Retina (tissue), 1 donor: Measurements from ENCODE around the gene VANGL2.

ENCODE experiments used
- DNase-seq: peaks from one replicate; pipeline ENCODE4 v3.0.0-alpha.2; 2016

VANGL2 gene

GRCh38 chr1:160429125-160429561, 28.8 kb downstream of the VANGL2 start:
- DNase-seq = no peak

GRCh38 chr1:160429702-160430535, 29.6 kb downstream of the VANGL2 start:
- no peak for DNase-seq

GRCh38 chr1:160431006-160431405, 30.6 kb downstream of the VANGL2 start:
- DNase-seq = no peak

- no peak for DNase-seq
These were observed 31.2 kb downstream of the VANGL2 start for GRCh38 chr1:160431571-160431970.

GRCh38 chr1:160432371-160432786, 32.0 kb downstream of the VANGL2 start:
- no peak for DNase-seq

GRCh38 chr1:160436966-160437365, 36.6 kb downstream of the VANGL2 start:
- no peak for DNase-seq

- DNase-seq = no peak
These were observed 37.3 kb downstream of the VANGL2 start for GRCh38 chr1:160437432-160438316.

- no peak for DNase-seq
These were observed 38.1 kb downstream of the VANGL2 start for GRCh38 chr1:160438317-160438918.

- DNase-seq = no peak
These were observed 38.6 kb downstream of the VANGL2 start for GRCh38 chr1:160438935-160439334.

- DNase-seq = no peak
These were observed 39.4 kb downstream of the VANGL2 start for GRCh38 chr1:160439718-160440117.

- DNase-seq = no peak
These were observed 46.7 kb downstream of the VANGL2 start for GRCh38 chr1:160446945-160447600.

- DNase-seq = no peak
These were observed 49.1 kb downstream of the VANGL2 start for GRCh38 chr1:160449494-160449893.

- no peak for DNase-seq
These were observed 50.9 kb downstream of the VANGL2 start for GRCh38 chr1:160451119-160451858.

GRCh38 chr1:160451859-160452232, 51.5 kb downstream of the VANGL2 start:
- DNase-seq = no peak

- DNase-seq = no peak
These were observed 53.1 kb downstream of the VANGL2 start for GRCh38 chr1:160453443-160453842.

- no peak for DNase-seq
These were observed 54.2 kb downstream of the VANGL2 start for GRCh38 chr1:160454371-160455152.

- no peak for DNase-seq
These were observed 54.8 kb downstream of the VANGL2 start for GRCh38 chr1:160455153-160455517.

- no peak for DNase-seq
These were observed 58.7 kb downstream of the VANGL2 start for GRCh38 chr1:160459056-160459455.

GRCh38 chr1:160459687-160460086, 59.3 kb downstream of the VANGL2 start:
- DNase-seq = no peak

- DNase-seq = no peak
These were observed 59.9 kb downstream of the VANGL2 start for GRCh38 chr1:160460214-160460642.

GRCh38 chr1:160460683-160461287, 60.4 kb downstream of the VANGL2 start:
- DNase-seq = no peak
